OCI-LY7 (cell line): ENCODE results near the gene PRODH2. TPM values are rescaled to one million over a fixed set of nuclear protein-coding genes. Genes with fewer than 3 reads are reported as not detected.

Experiments
- BruUV-seq: library from RNA; stranded (reverse); fragments of 400-500 nt; replicated peaks from 2 replicates; lab custom pipeline; 2021; lab: Mats Ljungman, UMichigan
- CTCF ChIA-PET: fragments of 300-600 bp; sonication (Branson Sonifier 250); formaldehyde crosslinking; loops from one replicate; lab custom pipeline; 2022; ENCODE audit warnings: antibody characterized with exemption; ENCODE audit not compliant: unreplicated experiment; lab: Charles Lee
- POLR2A ChIA-PET: fragments of 300-600 bp; sonication (Branson Sonifier 250); formaldehyde crosslinking; loops from one replicate; lab custom pipeline; 2022; ENCODE audit warnings: antibody characterized with exemption; lab: Charles Lee
- DNase-seq: peaks from one replicate; pipeline ENCODE4 v3.0.0-alpha.2; 2015; ENCODE audit warnings: low spot score
- H2AFZ ChIP-seq: fragments of 200-600 bp; sonication (generic), shearing (Covaris generic); 2 replicates; pipeline ENCODE4 v1.6.1; 2014; ENCODE audit warnings: mild to moderate bottlenecking, antibody characterized with exemption, low read length, moderate library complexity
- H3K27ac ChIP-seq: fragments of 200-600 bp; sonication (generic); 2 replicates; pipeline ENCODE4 v1.5.1; 2014; ENCODE audit warnings: mixed run types, low read depth, mild to moderate bottlenecking, moderate library complexity, low read length, inconsistent platforms; ENCODE audit not compliant: poor library complexity, severe bottlenecking
- H3K36me3 ChIP-seq: fragments of 200-600 bp; sonication (generic); 2 replicates; pipeline ENCODE4 v1.6.1; 2014; ENCODE audit warnings: mild to moderate bottlenecking, antibody characterized with exemption, low read length, moderate library complexity, mixed read lengths; ENCODE audit not compliant: insufficient read depth
- H3K4me1 ChIP-seq: fragments of 200-600 bp; sonication (generic); 2 replicates; pipeline ENCODE4 v1.5.1; 2014; ENCODE audit warnings: mild to moderate bottlenecking, low read length; ENCODE audit not compliant: insufficient read depth, poor library complexity, severe bottlenecking
- H3K4me2 ChIP-seq: fragments of 200-600 bp; sonication (generic); 2 replicates; pipeline ENCODE4 v1.6.1; 2014; ENCODE audit warnings: mild to moderate bottlenecking, low read length
- H3K4me3 ChIP-seq: fragments of 200-600 bp; sonication (generic); 2 replicates; pipeline ENCODE4 v1.5.1; 2014; ENCODE audit warnings: mild to moderate bottlenecking, low read depth, low read length; ENCODE audit not compliant: poor library complexity, severe bottlenecking
- H3K79me2 ChIP-seq: fragments of 200-600 bp; sonication (generic); 2 replicates; pipeline ENCODE4 v1.6.1; 2016; ENCODE audit warnings: low read depth, mild to moderate bottlenecking, low read length, moderate library complexity, mixed read lengths; ENCODE audit not compliant: insufficient read depth
- H3K9me2 ChIP-seq: fragments of 200-600 bp; sonication (generic); 2 replicates; pipeline ENCODE4 v1.6.1; 2016; ENCODE audit warnings: mild to moderate bottlenecking, low read length, mixed read lengths; ENCODE audit not compliant: insufficient read depth
- H3K9me3 ChIP-seq: fragments of 200-600 bp; sonication (generic); 2 replicates; pipeline ENCODE4 v1.6.1; 2014; ENCODE audit warnings: mild to moderate bottlenecking, mixed run types, low read length, mixed read lengths
- H4K20me1 ChIP-seq: fragments of 200-600 bp; sonication (generic); 2 replicates; pipeline ENCODE4 v1.6.1; 2014; ENCODE audit warnings: mild to moderate bottlenecking, antibody characterized with exemption, low read length, moderate library complexity, mixed read lengths; ENCODE audit not compliant: insufficient read depth
- EZH2phosphoT487 ChIP-seq: fragments of 200-600 bp; sonication (generic); IDR thresholded peaks from 2 replicates; pipeline ENCODE4 v1.6.1; 2018; ENCODE audit warnings: low read depth, borderline replicate concordance, mild to moderate bottlenecking, mixed run types, antibody characterized with exemption, low read length, moderate library complexity, mixed read lengths
- intact Hi-C: fragments of 100-400 bp; cut with micrococcal nuclease; formaldehyde crosslinking; loops from one replicate; pipeline ENCODE4 v1.10.0; 2022; ENCODE audit not compliant: unreplicated experiment
- total RNA-seq, 2 experiments: library from RNA; depleted of rRNA in 1 of 2; stranded (reverse); fragments of >200 nt in 1 of 2; shearing (Covaris generic) in 1 of 2; gene quantifications; 2 replicates each; pipeline ENCODE4 v1.2.3, GENCODE V29; 2014 to 2022
- TF ChIP-seq, protein P1 (sequence below): fragments of 200-600 bp; sonication (generic); conservative IDR thresholded peaks from 2 replicates; pipeline ENCODE4 v1.5.1; 2014; ENCODE audit warnings: mild to moderate bottlenecking, antibody characterized with exemption, low read length, moderate library complexity, mixed read lengths

The PRODH2 gene
- total RNA-seq, 2 experiments from 2014 or later, result not detected

DNA sequence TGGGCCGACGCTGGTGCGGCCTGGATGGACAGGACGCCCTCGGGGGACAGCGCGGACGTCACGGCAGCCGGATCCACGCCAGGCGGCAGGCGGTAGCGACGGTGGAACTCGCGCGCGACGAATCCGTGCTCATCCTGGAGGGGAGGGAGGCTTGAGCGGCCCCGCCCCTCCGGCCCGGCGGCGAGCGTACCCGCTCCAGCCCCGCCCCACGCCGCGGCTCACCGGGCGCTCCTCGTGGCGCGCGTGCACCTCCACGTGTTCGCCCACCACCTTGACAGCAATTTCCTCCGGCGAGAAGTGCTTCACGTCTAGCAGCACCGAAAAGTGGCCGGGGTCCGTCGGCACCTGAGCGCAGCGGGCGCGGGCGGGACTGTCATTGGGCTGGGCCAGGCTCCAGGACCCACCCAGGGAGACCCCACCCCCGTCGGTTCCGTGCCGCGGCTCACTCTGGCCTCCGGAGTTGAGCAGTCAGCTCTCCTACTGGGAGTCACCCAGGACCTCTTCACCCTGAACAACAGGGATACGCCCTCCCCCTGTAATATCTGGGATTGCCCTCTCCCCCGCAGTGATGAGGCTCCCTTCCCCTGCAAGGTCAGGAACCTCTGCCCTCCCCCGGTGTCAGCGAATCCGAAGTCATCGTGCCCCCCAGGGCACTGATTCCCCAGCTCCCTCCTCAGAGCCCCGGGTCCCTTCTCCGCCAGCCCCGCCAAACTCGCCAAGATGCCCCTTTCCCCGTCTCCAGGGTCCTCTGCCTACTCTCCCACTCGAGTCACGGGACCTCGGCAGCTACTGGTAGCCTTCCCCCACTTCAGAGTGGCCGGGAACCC lies 56.9 kb downstream of the PRODH2 start:
- Histone ChIP-seq H3K4me3 (no peak overlapping the region), H3K4me1 (peaks cover 21% of the 10 kb centered on the region), H4K20me1 (no peaks in the 10 kb centered on the region), H3K9me2 (no peaks in the 10 kb centered on the region), H3K79me2 (peaks cover 13% of the 10 kb centered on the region; the same call in 1 of the 2 replicates), H3K4me2 (no peak overlapping the region), H3K36me3 (peaks cover 17% of the 10 kb centered on the region), H3K9me3 (0 out of 2 replicates have a peak, but pooled peaks cover 6% of the 10 kb centered on the region), H2AFZ (no peak overlapping the region), H3K27ac (no peak overlapping the region)
- ChIA-PET CTCF (no interaction called here), POLR2A (no interaction called here)
- BruUV-seq, result no TSS peak
- TF ChIP-seq EZH2phosphoT487, result no peak
- TF ChIP-seq, protein P1, sequence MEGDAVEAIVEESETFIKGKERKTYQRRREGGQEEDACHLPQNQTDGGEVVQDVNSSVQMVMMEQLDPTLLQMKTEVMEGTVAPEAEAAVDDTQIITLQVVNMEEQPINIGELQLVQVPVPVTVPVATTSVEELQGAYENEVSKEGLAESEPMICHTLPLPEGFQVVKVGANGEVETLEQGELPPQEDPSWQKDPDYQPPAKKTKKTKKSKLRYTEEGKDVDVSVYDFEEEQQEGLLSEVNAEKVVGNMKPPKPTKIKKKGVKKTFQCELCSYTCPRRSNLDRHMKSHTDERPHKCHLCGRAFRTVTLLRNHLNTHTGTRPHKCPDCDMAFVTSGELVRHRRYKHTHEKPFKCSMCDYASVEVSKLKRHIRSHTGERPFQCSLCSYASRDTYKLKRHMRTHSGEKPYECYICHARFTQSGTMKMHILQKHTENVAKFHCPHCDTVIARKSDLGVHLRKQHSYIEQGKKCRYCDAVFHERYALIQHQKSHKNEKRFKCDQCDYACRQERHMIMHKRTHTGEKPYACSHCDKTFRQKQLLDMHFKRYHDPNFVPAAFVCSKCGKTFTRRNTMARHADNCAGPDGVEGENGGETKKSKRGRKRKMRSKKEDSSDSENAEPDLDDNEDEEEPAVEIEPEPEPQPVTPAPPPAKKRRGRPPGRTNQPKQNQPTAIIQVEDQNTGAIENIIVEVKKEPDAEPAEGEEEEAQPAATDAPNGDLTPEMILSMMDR, result no peak
- no peak for DNase-seq
- intact Hi-C loops, result loop anchor here (5.0 kb wide), 2 partner anchors 38 to 147 kb away; partner anchors contain the start of genes HCST, KMT2B and NFKBID

DNA sequence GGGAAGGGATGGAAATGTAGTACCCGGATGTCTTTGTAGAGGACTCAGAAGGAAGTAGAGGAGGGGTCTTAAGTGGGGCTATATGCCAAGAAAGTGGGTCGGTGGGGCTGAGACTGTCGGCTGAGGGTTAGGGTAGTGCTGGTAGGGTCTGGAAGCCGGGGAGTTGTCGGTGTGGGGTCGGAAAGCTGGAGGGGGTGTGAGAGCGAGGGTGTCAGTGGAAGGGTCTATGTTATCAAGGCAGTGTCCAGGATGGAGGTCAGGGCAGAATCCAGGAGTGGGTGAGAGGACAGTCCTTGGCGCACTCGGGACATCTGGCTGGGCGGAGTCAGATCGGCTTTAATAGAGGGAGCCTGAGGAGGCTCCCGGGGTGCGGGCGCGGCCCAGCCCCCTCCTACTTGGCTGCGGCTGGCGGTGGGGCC lies 57.5 kb downstream of the PRODH2 start:
- H4K20me1 ChIP-seq, result no peaks in the 10 kb centered on the region
- H3K4me3 ChIP-seq, result no peak overlapping the region
- H3K9me3 ChIP-seq, result no peaks in the 10 kb centered on the region
- H3K79me2 ChIP-seq, result peaks cover 13% of the 10 kb centered on the region; the same call in 1 of the 2 replicates
- intact Hi-C loops, result loop anchor here (5.0 kb wide), 2 partner anchors 38 to 147 kb away; partner anchors contain the start of genes HCST, KMT2B and NFKBID
- H3K4me2 ChIP-seq, result no peak overlapping the region
- TF ChIP-seq EZH2phosphoT487, result no peak
- TF ChIP-seq, protein P1, result no peak
- H3K36me3 ChIP-seq, result peaks cover 11% of the 10 kb centered on the region
- no TSS peak for BruUV-seq
- H2AFZ ChIP-seq, result no peak overlapping the region
- peaks cover 21% of the 10 kb centered on the region for H3K4me1 ChIP-seq
- DNase-seq, result no peak
- ChIA-PET CTCF (no interaction called here), POLR2A (no interaction called here)
- no peak overlapping the region for H3K27ac ChIP-seq
- no peaks in the 10 kb centered on the region for H3K9me2 ChIP-seq
